GM12878 (cell line): ENCODE measurements around the gene CFDP1. TPM values are rescaled to one million over a fixed set of nuclear protein-coding genes. Genes with fewer than 3 reads are reported as not detected.

Source experiments
- ATAC-seq: fragments of 200-7000 bp; cut with Tn5 transposase; 3 replicates; pipeline ENCODE4 v1.9.1; 2020; ENCODE audit warnings: mild to moderate bottlenecking, moderate library complexity
- BruUV-seq: library from RNA; stranded (reverse); fragments of 400-500 nt; replicated peaks from 2 replicates; lab custom pipeline; 2021; lab: Mats Ljungman, UMichigan
- CTCF ChIA-PET: fragments of 300-600 bp; sonication (Branson Sonifier 250); formaldehyde crosslinking; extraction: SDS; loops from one replicate; lab custom pipeline; 2021; ENCODE audit warnings: inconsistent platforms; lab: Yijun Ruan, JAX
- POLR2A ChIA-PET: fragments of 350-600 bp; formaldehyde crosslinking; extraction: SDS; loops from one replicate; lab custom pipeline; 2021; ENCODE audit warnings: inconsistent platforms; lab: Charles Lee
- RAD21 ChIA-PET: fragments of 300-600 bp; sonication (Branson Sonifier 250); formaldehyde crosslinking; loops from one replicate; lab custom pipeline; 2023; ENCODE audit warnings: antibody characterized with exemption; ENCODE audit not compliant: unreplicated experiment; lab: Charles Lee
- SMC1A ChIA-PET: fragments of 300-600 bp; sonication (Branson Sonifier 250); formaldehyde crosslinking; loops from one replicate; lab custom pipeline; 2023; ENCODE audit not compliant: unreplicated experiment, uncharacterized antibody; lab: Charles Lee
- DNase-seq: peaks from one replicate; pipeline ENCODE4 v3.0.0-alpha.2; 2011; ENCODE audit warnings: low read depth, low spot score
- FAIRE-seq: peaks from 3 replicates; lab custom pipeline; 2011; peaks lifted over from hg19 to GRCh38; lab: Jason Lieb, UNC
- H2AFZ ChIP-seq: 2 replicates; pipeline ENCODE4 v1.6.0; 2011; ENCODE audit warnings: low read depth, low read length, control low read depth; ENCODE audit not compliant: control insufficient read depth
- H3K27ac ChIP-seq: 2 replicates; pipeline ENCODE4 v1.5.1; 2011; ENCODE audit warnings: control low read depth; ENCODE audit not compliant: control insufficient read depth, insufficient read depth
- H3K27me3 ChIP-seq, 2 experiments: replicated peaks in 1 of 2; 2 replicates each; pipeline versions ENCODE4 v1.6.0 to v1.6.1; 2011; ENCODE audit warnings: low read length in 1 of 2; ENCODE audit not compliant: control insufficient read depth in 2 of 2, insufficient read depth in 2 of 2
- H3K36me3 ChIP-seq, 2 experiments: 2 replicates each; pipeline ENCODE4 v1.5.1; 2011; ENCODE audit warnings: low read length in 1 of 2; ENCODE audit not compliant: control insufficient read depth in 2 of 2, insufficient read depth in 2 of 2
- H3K4me1 ChIP-seq: 2 replicates; pipeline ENCODE4 v1.6.1; 2011; ENCODE audit warnings: mild to moderate bottlenecking, low read length, moderate library complexity, mixed read lengths; ENCODE audit not compliant: control insufficient read depth, insufficient read depth
- H3K4me2 ChIP-seq: 2 replicates; pipeline ENCODE4 v1.6.0; 2011; ENCODE audit warnings: control low read depth; ENCODE audit not compliant: control insufficient read depth, insufficient read depth
- H3K4me3 ChIP-seq: fragments of 200-600 bp; sonication (generic); 2 replicates; pipeline ENCODE4 v1.5.1; 2016
- H3K79me2 ChIP-seq: 2 replicates; pipeline ENCODE4 v1.6.0; 2011; ENCODE audit warnings: low read length; ENCODE audit not compliant: control insufficient read depth, insufficient read depth
- H3K9ac ChIP-seq: 2 replicates; pipeline ENCODE4 v1.8.0; 2011; ENCODE audit warnings: low read length, control low read depth, mixed read lengths; ENCODE audit not compliant: control insufficient read depth, insufficient read depth
- H3K9me3 ChIP-seq: replicated peaks from 3 replicates; pipeline ENCODE4 v1.5.1; 2011; ENCODE audit warnings: mild to moderate bottlenecking, low read length; ENCODE audit not compliant: control insufficient read depth, insufficient read depth
- H4K20me1 ChIP-seq: 2 replicates; pipeline ENCODE4 v1.6.0; 2011; ENCODE audit not compliant: control insufficient read depth, insufficient read depth
- CHD1 ChIP-seq: IDR thresholded peaks from 2 replicates; pipeline ENCODE4 v1.6.1; 2012; ENCODE audit warnings: low read depth, low read length, improper control_type of control experiment
- MXI1 ChIP-seq: fragments of 150-350 bp; IDR thresholded peaks from 2 replicates; pipeline ENCODE4 v1.6.1; 2011; ENCODE audit warnings: low read depth, mild to moderate bottlenecking, inconsistent platforms, low read length, improper control_type of control experiment
- NFYA ChIP-seq: IDR thresholded peaks from 2 replicates; pipeline ENCODE4 v1.6.1; 2011; ENCODE audit warnings: low read depth, mild to moderate bottlenecking, low read length, improper control_type of control experiment, borderline replicate concordance
- POLR2A ChIP-seq: IDR thresholded peaks from 2 replicates; pipeline ENCODE4 v1.6.1; 2011; ENCODE audit warnings: low read depth, mild to moderate bottlenecking, low read length
- SIX5 ChIP-seq: IDR thresholded peaks from 2 replicates; pipeline ENCODE4 v1.6.1; 2011; ENCODE audit warnings: mild to moderate bottlenecking, low read depth, low read length, moderate library complexity; ENCODE audit not compliant: severe bottlenecking
- SMC3 ChIP-seq: IDR thresholded peaks from 2 replicates; pipeline ENCODE4 v1.6.1; 2011; ENCODE audit warnings: low read length, improper control_type of control experiment, borderline replicate concordance
- YY1 ChIP-seq: IDR thresholded peaks from 2 replicates; pipeline ENCODE4 v1.6.1; 2011; ENCODE audit warnings: low read depth, mild to moderate bottlenecking, low read length
- WGBS: methylation state at CpG from one replicate; pipeline ENCODE4 v1.1.6; 2016; ENCODE audit warnings: low lambda C conversion rate; ENCODE audit not compliant: insufficient replicate concordance, insufficient coverage; ENCODE audit errors: missing lambda C conversion rate; 5-methylcytosine and 5-hydroxymethylcytosine counted together
- in situ Hi-C: fragments of 300-500 bp; cut with MboI; formaldehyde crosslinking; loops from 9 replicates; pipeline ENCODE4 v1.14.3; 2018; ENCODE audit warnings: mixed read lengths
- intact Hi-C: fragments of 100-400 bp; cut with micrococcal nuclease; formaldehyde crosslinking; loops from one replicate; pipeline ENCODE4 v1.14.2; 2022; ENCODE audit not compliant: unreplicated experiment
- polyA plus RNA-seq, 11 experiments: library from polyadenylated mRNA; depleted of rRNA in 4 of 11; unstranded in 6 of 11; stranded (reverse) in 5 of 11; fragments of >200 nt; fragmentation: Nextera tagmentation in 4 of 11; fragmentation: Illumina TruSeq in 1 of 11; extraction: Ambion mirVana in 4 of 11; extraction: Trizol in 1 of 11; gene quantifications; 1 replicate in 1 of 11; 2 replicates in 10 of 11; pipeline versions ENCODE4 v1.2.1 to v1.2.3, GENCODE V29; 2011 to 2016; ENCODE audit warnings: inconsistent platforms in 2 of 11, missing spikeins in 2 of 11, low read depth in 1 of 11
- total RNA-seq, 4 experiments: library from RNA; depleted of rRNA in 3 of 4; stranded (reverse); fragments of >200 nt in 3 of 4; fragmentation: Illumina TruSeq in 1 of 4; extraction: Trizol in 1 of 4; gene quantifications; 2 replicates each; pipeline versions ENCODE4 v1.2.1 to v1.2.3, GENCODE V29; 2013 to 2021
- TF ChIP-seq, protein P1 (sequence below): IDR thresholded peaks from 2 replicates; pipeline ENCODE4 v1.6.1; 2011; ENCODE audit warnings: borderline replicate concordance, low read depth, mild to moderate bottlenecking, moderate library complexity, mixed read lengths, low read length; ENCODE audit not compliant: insufficient read depth; ENCODE audit errors: extremely low read length
- TF ChIP-seq, protein P2 (sequence below): fragments of 450-650 bp; IDR thresholded peaks from 2 replicates; pipeline ENCODE4 v1.6.1; 2016; ENCODE audit warnings: mild to moderate bottlenecking
- TF ChIP-seq, protein P3 (sequence below), 3 experiments: IDR thresholded peaks in 2 of 3; conservative IDR thresholded peaks in 1 of 3; 2 replicates each; pipeline ENCODE4 v1.5.1; 2011; ENCODE audit warnings: low read depth in 3 of 3, low read length in 3 of 3, mild to moderate bottlenecking in 3 of 3, control low read depth in 2 of 3, moderate library complexity in 2 of 3, inconsistent platforms in 1 of 3, mixed read lengths in 1 of 3; ENCODE audit not compliant: control insufficient read depth in 2 of 3, insufficient read depth in 1 of 3; ENCODE audit errors: extremely low read depth in 1 of 3
- TF ChIP-seq, protein P4 (sequence below): fragments of 450-650 bp; IDR thresholded peaks from 2 replicates; pipeline ENCODE4 v1.6.1; 2017; ENCODE audit warnings: mild to moderate bottlenecking, low read depth, inconsistent platforms; ENCODE audit not compliant: poor library complexity, severe bottlenecking

The CFDP1 gene
- total and polyA plus RNA-seq, 10 of the 15 experiments (the other 5 are each of a cell fraction or from before 2014, with no cell fraction given): 22.3 to 64.8 (median 36.7) TPM

DNA sequence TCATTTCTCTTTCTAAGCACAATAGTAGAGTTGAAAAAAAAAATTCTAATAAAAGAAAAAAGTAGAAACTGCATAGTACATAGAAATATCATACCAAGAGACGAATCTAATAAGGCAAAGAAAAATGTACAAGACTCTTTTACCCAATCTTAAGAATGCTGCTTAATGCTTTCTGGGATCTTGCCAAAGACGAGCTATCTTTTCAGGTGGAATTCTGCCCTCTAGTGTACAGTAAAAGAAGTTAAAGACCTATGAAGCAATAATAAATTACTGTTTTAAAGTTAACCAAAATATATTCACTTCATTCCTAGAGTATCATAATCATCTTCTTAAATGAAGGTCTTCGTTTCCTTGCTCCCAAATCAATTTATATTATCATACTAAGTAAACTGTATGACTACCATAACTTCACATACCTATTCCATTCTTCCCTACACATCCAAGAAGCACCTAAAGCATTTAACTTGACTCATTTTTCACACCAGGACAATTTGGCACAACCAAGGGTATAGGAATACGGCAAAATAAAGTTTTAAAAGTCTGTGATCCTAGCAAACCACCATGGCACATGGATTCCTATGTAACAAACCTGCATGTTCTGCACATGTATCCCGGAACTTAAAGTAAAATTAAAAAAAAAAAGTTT is 47.7 kb downstream of the CFDP1 start (continued):
- TF ChIP-seq, protein P1, sequence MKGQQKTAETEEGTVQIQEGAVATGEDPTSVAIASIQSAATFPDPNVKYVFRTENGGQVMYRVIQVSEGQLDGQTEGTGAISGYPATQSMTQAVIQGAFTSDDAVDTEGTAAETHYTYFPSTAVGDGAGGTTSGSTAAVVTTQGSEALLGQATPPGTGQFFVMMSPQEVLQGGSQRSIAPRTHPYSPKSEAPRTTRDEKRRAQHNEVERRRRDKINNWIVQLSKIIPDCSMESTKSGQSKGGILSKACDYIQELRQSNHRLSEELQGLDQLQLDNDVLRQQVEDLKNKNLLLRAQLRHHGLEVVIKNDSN: no peak
- TF ChIP-seq POLR2A: no peak
- no peak for TF ChIP-seq YY1
- TF ChIP-seq, protein P2, sequence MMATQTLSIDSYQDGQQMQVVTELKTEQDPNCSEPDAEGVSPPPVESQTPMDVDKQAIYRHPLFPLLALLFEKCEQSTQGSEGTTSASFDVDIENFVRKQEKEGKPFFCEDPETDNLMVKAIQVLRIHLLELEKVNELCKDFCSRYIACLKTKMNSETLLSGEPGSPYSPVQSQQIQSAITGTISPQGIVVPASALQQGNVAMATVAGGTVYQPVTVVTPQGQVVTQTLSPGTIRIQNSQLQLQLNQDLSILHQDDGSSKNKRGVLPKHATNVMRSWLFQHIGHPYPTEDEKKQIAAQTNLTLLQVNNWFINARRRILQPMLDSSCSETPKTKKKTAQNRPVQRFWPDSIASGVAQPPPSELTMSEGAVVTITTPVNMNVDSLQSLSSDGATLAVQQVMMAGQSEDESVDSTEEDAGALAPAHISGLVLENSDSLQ: no peak
- TF ChIP-seq SIX5: no peak

DNA sequence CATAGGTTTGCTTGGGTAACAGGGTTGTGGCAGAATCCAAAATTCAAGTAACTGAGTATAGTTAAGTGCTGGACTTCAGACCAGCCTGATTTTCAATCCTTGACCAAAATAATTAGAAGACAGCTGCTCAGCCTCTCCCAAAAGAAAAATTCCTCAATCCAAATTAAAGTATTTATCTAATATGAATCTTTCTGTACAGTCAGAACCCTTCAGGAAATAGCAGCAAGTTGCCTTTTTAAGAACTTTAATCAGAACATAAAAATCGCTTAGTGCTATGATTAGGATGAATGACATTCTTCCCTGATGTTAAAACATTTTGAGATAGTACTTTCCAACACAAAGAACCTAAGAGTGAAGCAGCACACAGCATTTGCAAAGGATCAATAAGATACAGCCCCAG is 50.2 kb downstream of the CFDP1 start:
- H4K20me1 ChIP-seq: no peaks in the 10 kb centered on the region
- TF ChIP-seq MXI1 (no peak), NFYA (no peak), CHD1 (no peak), SMC3 (no peak)
- TF ChIP-seq, protein P3, sequence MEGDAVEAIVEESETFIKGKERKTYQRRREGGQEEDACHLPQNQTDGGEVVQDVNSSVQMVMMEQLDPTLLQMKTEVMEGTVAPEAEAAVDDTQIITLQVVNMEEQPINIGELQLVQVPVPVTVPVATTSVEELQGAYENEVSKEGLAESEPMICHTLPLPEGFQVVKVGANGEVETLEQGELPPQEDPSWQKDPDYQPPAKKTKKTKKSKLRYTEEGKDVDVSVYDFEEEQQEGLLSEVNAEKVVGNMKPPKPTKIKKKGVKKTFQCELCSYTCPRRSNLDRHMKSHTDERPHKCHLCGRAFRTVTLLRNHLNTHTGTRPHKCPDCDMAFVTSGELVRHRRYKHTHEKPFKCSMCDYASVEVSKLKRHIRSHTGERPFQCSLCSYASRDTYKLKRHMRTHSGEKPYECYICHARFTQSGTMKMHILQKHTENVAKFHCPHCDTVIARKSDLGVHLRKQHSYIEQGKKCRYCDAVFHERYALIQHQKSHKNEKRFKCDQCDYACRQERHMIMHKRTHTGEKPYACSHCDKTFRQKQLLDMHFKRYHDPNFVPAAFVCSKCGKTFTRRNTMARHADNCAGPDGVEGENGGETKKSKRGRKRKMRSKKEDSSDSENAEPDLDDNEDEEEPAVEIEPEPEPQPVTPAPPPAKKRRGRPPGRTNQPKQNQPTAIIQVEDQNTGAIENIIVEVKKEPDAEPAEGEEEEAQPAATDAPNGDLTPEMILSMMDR (IDR thresholded peaks at IDR 0.05 in 2 of 3, conservative IDR thresholded peaks at IDR 0.05 in 1 of 3; ENCODE audit: control insufficient read depth in 2 of 3, extremely low read depth in 1 of 3, insufficient read depth in 1 of 3, low read depth in 3 of 3, low read length in 3 of 3): no peak
- TF ChIP-seq, protein P4, sequence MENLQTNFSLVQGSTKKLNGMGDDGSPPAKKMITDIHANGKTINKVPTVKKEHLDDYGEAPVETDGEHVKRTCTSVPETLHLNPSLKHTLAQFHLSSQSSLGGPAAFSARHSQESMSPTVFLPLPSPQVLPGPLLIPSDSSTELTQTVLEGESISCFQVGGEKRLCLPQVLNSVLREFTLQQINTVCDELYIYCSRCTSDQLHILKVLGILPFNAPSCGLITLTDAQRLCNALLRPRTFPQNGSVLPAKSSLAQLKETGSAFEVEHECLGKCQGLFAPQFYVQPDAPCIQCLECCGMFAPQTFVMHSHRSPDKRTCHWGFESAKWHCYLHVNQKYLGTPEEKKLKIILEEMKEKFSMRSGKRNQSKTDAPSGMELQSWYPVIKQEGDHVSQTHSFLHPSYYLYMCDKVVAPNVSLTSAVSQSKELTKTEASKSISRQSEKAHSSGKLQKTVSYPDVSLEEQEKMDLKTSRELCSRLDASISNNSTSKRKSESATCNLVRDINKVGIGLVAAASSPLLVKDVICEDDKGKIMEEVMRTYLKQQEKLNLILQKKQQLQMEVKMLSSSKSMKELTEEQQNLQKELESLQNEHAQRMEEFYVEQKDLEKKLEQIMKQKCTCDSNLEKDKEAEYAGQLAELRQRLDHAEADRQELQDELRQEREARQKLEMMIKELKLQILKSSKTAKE: no peak
- TF ChIP-seq, all 136 proteins: peak for 0
- ATAC-seq (no peak), FAIRE-seq (no peak), DNase-seq (no peak)
- ChIA-PET SMC1A (interaction anchor here (1.0 to 7.2 kb wide), 7 partner anchors 51 to 186 kb away, joined by 3 to 91 read pairs (median 7); partner anchors contain the start of gene CFDP1), CTCF (interaction anchor here (0.6 to 12.2 kb wide), 4 partner anchors 149 to 392 kb away, joined by 3 to 243 read pairs (median 86); no protein-coding TSS in a partner anchor), RAD21 (interaction anchor here (1.2 to 10.8 kb wide), 3 partner anchors 64 to 183 kb away, joined by 4 to 150 read pairs (median 10); no protein-coding TSS in a partner anchor), POLR2A (no interaction called here)
- in situ Hi-C loops (no loop called here), intact Hi-C loops (no loop called here)
- Histone ChIP-seq H3K4me2 (no peak overlapping the region), H2AFZ (no peak overlapping the region), H3K4me3 (no peak overlapping the region), H3K27ac (no peak overlapping the region), H3K79me2 (no peaks in the 10 kb centered on the region), H3K27me3 (no peaks in the 10 kb centered on the region), H3K4me1 (peaks cover 32% of the 10 kb centered on the region), H3K9ac (no peak overlapping the region), H3K9me3 (no peaks in the 10 kb centered on the region), H3K36me3 (no peaks in the 10 kb centered on the region)
- 100% methylated on average over 1 of the region's 1 CpG for WGBS
- BruUV-seq: no TSS peak
